Coronary artery (tissue), 2 donors: ENCODE measurements around the gene ERBB2.

Experiments used
- DNase-seq: peaks from one replicate; pipeline ENCODE4 v3.0.0-alpha.2; 2017; ENCODE audit warnings: low spot score
- H3K27ac ChIP-seq, 2 donors: fragments of 200-600 bp; sonication (generic); one replicate each; pipeline ENCODE4 v1.5.1; 2016 to 2019
- H3K4me3 ChIP-seq: fragments of 200-600 bp; sonication (generic); 2 replicates; pipeline ENCODE4 v1.5.1; 2016; ENCODE audit warnings: mild to moderate bottlenecking, moderate library complexity
- TF ChIP-seq, protein P1 (sequence below): fragments of 200-600 bp; sonication (generic); IDR thresholded peaks from one replicate; pipeline ENCODE4 v1.5.1; 2019; ENCODE audit warnings: antibody characterized with exemption

ERBB2 gene

GRCh38 chr17:39735882-39736281 is 36.0 kb downstream of the ERBB2 start:
- no peak for DNase-seq
- Histone ChIP-seq H3K27ac (no peak overlapping the region), H3K4me3 (no peak overlapping the region)
- TF ChIP-seq, protein P1, sequence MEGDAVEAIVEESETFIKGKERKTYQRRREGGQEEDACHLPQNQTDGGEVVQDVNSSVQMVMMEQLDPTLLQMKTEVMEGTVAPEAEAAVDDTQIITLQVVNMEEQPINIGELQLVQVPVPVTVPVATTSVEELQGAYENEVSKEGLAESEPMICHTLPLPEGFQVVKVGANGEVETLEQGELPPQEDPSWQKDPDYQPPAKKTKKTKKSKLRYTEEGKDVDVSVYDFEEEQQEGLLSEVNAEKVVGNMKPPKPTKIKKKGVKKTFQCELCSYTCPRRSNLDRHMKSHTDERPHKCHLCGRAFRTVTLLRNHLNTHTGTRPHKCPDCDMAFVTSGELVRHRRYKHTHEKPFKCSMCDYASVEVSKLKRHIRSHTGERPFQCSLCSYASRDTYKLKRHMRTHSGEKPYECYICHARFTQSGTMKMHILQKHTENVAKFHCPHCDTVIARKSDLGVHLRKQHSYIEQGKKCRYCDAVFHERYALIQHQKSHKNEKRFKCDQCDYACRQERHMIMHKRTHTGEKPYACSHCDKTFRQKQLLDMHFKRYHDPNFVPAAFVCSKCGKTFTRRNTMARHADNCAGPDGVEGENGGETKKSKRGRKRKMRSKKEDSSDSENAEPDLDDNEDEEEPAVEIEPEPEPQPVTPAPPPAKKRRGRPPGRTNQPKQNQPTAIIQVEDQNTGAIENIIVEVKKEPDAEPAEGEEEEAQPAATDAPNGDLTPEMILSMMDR, result no peak

DNA sequence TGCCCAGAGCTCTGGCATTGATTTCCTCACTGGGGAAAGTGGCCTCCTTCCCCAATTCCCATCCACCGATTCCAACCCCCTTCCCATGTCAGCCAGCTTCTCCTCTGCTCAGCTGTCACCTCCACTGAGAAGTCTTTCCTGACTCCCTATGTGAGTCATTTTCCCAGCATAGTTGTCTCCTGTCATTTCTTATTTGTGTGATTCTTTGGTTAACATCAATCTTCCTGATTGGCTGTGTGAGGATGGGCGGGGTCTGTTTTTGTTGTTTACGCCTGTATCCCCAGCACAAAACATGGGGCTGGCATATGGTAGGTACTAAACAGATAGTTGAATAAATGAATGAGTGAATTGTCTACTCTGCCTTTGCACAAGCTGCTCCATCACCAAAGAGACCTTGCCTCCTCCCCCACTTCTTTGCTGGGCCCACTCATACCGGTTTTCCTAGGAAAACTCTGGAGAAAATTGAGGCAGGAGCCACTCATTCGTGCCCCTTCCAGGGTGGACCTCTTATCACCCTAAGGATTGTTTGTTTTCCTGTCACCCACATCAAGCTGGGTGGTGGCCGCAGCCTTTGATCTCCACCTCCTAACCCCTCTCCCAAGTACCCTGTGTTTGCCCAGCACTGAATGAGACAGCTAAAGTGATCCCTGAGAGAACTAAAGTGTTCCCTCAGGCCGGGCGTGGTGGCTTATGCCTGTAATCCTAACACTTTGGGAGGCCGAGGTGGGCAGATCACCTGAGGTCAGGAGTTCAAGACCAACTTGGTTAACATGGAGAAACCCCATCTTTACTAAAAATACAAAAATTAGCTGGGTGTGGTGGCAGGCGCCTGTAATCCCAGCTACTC is 36.7 kb downstream of the ERBB2 start:
- no peak overlapping the region for H3K27ac ChIP-seq
- TF ChIP-seq, protein P1, result no peak
- DNase-seq, result no peak
- H3K4me3 ChIP-seq, result no peak overlapping the region

GRCh38 chr17:39737206-39737759 is 37.4 kb downstream of the ERBB2 start:
- H3K27ac ChIP-seq, result no peak overlapping the region
- DNase-seq, result no peak
- H3K4me3 ChIP-seq, result peak overlapping the region; percentile 56

DNA sequence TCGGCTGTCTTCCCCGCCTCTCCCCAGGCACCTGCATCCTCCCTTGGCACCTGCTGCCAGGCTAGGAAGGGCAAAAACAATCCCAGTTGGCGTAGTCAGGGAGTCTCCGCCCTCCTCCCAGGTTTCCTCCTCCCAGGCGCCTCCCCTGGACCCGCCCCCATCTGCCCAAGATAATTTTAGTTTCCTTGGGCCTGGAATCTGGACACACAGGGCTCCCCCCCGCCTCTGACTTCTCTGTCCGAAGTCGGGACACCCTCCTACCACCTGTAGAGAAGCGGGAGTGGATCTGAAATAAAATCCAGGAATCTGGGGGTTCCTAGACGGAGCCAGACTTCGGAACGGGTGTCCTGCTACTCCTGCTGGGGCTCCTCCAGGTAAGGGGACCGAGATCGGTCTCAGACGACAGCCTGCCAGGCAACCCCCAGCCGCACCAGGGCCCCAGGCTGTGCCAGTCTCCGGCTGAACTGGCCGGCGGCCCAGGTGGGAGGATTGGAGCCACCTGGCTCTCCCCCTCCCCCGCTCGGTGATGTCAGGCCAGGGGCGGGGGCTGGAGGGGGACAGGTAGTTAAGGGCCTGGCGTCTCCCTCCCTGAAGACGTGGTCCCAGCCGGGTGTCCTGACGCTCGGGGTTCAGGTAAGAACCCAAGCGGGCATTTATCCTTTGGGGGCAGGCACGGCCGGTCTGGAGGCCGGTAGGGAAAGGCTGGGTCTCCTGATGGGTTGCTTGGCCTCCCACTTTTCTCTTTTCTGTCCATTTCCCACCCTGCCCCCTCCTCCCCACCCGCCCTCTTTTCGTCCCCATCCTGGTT is 38.1 kb downstream of the ERBB2 start, which contains the start of gene GRB7:
Gene GRB7 (plus strand): TSS at position 179 of the 808 bp plus-strand sequence. CDS start 4,364 bp downstream, outside the sequence.
- TF ChIP-seq, protein P1, result no peak
- DNase-seq, result no peak
- no peak within 1 kb of the TSS for H3K27ac ChIP-seq
- peak within 1 kb of the TSS; percentile 56 for H3K4me3 ChIP-seq

More at GRCh38 chr17:39737206-39737759, 37.4 kb downstream of the ERBB2 start:
- TF ChIP-seq, protein P1, result no peak

DNA sequence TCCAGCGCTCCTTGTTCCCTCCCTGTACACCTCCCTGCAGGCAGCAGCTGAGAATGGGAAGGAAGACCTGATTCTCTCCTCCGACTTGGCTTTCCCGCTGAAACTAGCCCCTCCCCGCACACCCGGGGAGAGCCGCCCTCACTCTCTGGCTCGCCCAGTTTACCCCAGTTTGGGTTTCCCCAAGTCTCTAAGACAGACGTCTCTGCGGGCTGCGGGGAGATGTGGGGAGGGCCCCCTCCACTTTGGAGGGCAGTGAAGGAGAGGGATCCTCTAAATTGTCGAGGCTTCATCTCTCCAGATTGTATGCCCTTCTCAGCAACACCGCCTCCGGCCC is 38.7 kb downstream of the ERBB2 start:
- DNase-seq, result no peak
- no peak overlapping the region for H3K27ac ChIP-seq
- TF ChIP-seq, protein P1, result no peak
- H3K4me3 ChIP-seq, result peak overlapping the region; percentile 56

DNA sequence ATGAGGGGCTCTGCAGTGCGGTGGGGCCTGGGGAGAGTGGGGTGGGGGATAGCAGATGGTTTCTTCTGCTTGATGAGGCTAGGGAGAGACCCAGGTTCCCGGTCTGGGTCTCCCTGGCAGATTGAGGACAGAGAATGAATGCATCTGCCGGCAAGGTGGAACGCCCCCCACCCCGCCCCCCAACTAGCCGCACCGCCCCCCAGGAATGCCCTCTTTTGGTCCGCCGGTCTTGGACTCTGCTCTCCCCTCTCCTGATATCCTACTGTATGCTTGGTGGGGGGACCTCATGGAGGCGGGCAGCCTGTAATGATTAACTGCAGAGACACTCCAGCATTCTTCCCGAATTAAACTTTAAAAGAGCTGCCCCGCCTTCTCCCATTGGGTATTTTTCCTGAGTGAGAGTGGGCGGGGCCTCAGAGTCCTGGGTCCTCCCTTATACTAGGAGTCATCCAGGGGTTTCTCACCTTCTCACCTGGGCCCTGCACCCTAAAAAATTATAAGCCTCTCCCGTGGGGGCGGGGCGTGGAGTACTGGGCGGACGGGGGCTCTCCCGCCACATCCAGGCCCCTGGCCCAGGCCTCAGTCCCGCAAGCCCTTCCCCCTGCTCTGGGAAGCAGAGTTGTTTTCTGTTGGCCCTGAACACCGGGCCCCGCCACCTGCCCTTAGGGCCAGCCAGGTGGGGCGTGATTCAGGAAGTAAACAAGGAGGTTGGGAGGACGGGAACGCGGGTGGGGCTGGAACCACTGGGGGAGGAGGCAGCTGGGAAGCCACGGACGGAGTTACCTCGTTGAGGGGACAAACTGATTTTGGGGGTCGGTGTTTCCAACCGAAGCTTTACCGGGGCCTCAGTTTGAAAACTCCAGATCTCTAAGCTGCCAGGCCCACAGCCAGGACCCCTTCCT is 39.4 kb downstream of the ERBB2 start:
- TF ChIP-seq, protein P1, result no peak
- no peak for DNase-seq
- Histone ChIP-seq H3K27ac (peak overlapping the region in 1 of 2 donors; percentile 41), H3K4me3 (peak overlapping the region; percentile 56)
